Nephron (organoid): ENCODE results near the gene INHBE.

ENCODE experiments used
- H3K27ac Mint-ChIP-seq, 3 experiments: 2 replicates each; pipeline ENCODE4 v1.8.0; 2020; ENCODE audit warnings: mixed read lengths in 3 of 3, mild to moderate bottlenecking in 2 of 3, moderate library complexity in 1 of 3
- H3K27me3 Mint-ChIP-seq: 2 replicates; pipeline ENCODE4 v1.8.0; 2021; ENCODE audit warnings: low read depth, mild to moderate bottlenecking, moderate library complexity, mixed read lengths
- H3K36me3 Mint-ChIP-seq: 2 replicates; pipeline ENCODE4 v1.8.0; 2020; ENCODE audit warnings: low read depth, mixed read lengths
- H3K4me1 Mint-ChIP-seq: 2 replicates; pipeline ENCODE4 v1.8.0; 2020; ENCODE audit warnings: mixed read lengths
- H3K4me3 Mint-ChIP-seq, 3 experiments: 2 replicates each; pipeline ENCODE4 v1.8.0; 2020; ENCODE audit warnings: mild to moderate bottlenecking in 3 of 3, mixed read lengths in 3 of 3, moderate library complexity in 2 of 3
- H3K9me3 Mint-ChIP-seq: 2 replicates; pipeline ENCODE4 v1.8.0; 2020; ENCODE audit warnings: mixed read lengths
- TF ChIP-seq, protein P1 (sequence below), 3 experiments: fragments of 200-600 bp; sonication (generic); IDR thresholded peaks; one replicate each; pipeline ENCODE4 v1.5.0; 2021; ENCODE audit warnings: antibody characterized with exemption in 3 of 3; ENCODE audit not compliant: unreplicated experiment in 3 of 3

INHBE gene

DNA sequence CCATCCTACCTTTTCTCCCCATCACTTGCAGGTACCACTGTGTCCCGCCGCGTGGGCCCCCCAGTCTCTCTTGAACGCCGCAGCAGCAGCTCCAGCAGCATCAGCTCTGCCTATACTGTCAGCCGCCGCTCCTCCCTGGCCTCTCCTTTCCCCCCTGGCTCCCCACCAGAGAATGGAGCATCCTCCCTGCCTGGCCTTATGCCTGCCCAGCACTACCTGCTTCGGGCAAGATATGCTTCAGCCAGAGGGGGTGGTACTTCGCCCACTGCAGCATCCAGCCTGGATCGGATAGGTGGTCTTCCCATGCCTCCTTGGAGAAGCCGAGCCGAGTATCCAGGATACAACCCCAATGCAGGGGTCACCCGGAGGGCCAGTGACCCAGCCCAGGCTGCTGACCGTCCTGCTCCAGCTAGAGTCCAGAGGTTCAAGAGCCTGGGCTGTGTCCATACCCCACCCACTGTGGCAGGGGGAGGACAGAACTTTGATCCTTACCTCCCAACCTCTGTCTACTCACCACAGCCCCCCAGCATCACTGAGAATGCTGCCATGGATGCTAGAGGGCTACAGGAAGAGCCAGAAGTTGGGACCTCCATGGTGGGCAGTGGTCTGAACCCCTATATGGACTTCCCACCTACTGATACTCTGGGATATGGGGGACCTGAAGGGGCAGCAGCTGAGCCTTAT lies 15.3 kb downstream of the INHBE start:
- Mint-ChIP-seq H3K4me3 (no peak overlapping the region), H3K27me3 (peaks cover 67% of the 10 kb centered on the region)
- TF ChIP-seq, protein P1, sequence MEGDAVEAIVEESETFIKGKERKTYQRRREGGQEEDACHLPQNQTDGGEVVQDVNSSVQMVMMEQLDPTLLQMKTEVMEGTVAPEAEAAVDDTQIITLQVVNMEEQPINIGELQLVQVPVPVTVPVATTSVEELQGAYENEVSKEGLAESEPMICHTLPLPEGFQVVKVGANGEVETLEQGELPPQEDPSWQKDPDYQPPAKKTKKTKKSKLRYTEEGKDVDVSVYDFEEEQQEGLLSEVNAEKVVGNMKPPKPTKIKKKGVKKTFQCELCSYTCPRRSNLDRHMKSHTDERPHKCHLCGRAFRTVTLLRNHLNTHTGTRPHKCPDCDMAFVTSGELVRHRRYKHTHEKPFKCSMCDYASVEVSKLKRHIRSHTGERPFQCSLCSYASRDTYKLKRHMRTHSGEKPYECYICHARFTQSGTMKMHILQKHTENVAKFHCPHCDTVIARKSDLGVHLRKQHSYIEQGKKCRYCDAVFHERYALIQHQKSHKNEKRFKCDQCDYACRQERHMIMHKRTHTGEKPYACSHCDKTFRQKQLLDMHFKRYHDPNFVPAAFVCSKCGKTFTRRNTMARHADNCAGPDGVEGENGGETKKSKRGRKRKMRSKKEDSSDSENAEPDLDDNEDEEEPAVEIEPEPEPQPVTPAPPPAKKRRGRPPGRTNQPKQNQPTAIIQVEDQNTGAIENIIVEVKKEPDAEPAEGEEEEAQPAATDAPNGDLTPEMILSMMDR (IDR thresholded peaks at IDR 0.05; ENCODE audit: unreplicated experiment in 3 of 3) = no peak

GRCh38 chr12:57470970-57471656 lies 16.0 kb downstream of the INHBE start:
- TF ChIP-seq, protein P1 (IDR thresholded peaks at IDR 0.05; ENCODE audit: unreplicated experiment in 3 of 3) = no peak
- no peaks in the 10 kb centered on the region for H3K9me3 Mint-ChIP-seq
- H3K27me3 Mint-ChIP-seq = peaks cover 68% of the 10 kb centered on the region
- H3K4me3 Mint-ChIP-seq = no peak overlapping the region
- H3K27ac Mint-ChIP-seq = no peak overlapping the region
- H3K4me1 Mint-ChIP-seq = peaks cover 9% of the 10 kb centered on the region
- peaks cover 12% of the 10 kb centered on the region for H3K36me3 Mint-ChIP-seq

More for the DNA sequence above, 15.3 kb downstream of the INHBE start:
- no peak overlapping the region for H3K27ac Mint-ChIP-seq
- peaks cover 17% of the 10 kb centered on the region for H3K36me3 Mint-ChIP-seq
- H3K9me3 Mint-ChIP-seq = no peaks in the 10 kb centered on the region
- H3K4me1 Mint-ChIP-seq = peaks cover 9% of the 10 kb centered on the region

- Mint-ChIP-seq H3K4me3 (no peak overlapping the region), H3K4me1 (peaks cover 10% of the 10 kb centered on the region), H3K36me3 (peaks cover 12% of the 10 kb centered on the region), H3K9me3 (no peaks in the 10 kb centered on the region), H3K27ac (no peak overlapping the region), H3K27me3 (peaks cover 74% of the 10 kb centered on the region)
- TF ChIP-seq, protein P1 (IDR thresholded peaks at IDR 0.05; ENCODE audit: unreplicated experiment in 3 of 3) = no peak
These were observed 16.6 kb downstream of the INHBE start for GRCh38 chr12:57471661-57472060.

DNA sequence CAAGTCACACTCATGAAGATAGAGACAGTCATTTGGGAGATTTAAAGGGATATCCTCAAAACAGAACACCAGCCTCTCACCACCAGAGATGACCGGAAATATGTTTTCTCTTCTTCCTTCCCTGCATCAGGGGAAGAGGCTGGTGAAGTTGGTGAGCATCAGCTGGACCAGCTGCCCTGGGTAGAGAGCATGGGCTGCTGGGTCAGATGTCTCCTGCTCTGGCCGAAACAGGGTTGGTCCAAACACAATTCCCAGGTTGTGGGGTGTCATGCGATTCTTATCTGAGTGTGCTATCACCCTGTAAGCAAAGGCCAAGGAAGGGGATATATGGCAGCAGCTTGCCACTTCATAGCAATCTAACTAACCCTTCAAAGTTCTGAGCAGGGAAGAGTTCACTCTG lies 17.3 kb downstream of the INHBE start:
- Mint-ChIP-seq H3K27me3 (peaks cover 77% of the 10 kb centered on the region), H3K4me3 (no peak overlapping the region), H3K36me3 (peaks cover 7% of the 10 kb centered on the region), H3K27ac (no peak overlapping the region), H3K9me3 (no peaks in the 10 kb centered on the region), H3K4me1 (peaks cover 17% of the 10 kb centered on the region)
- TF ChIP-seq, protein P1 (IDR thresholded peaks at IDR 0.05; ENCODE audit: unreplicated experiment in 3 of 3) = no peak

GRCh38 chr12:57473392-57473791 lies 18.3 kb downstream of the INHBE start:
- Mint-ChIP-seq H3K9me3 (no peaks in the 10 kb centered on the region), H3K4me3 (no peak overlapping the region), H3K36me3 (peaks cover 4% of the 10 kb centered on the region), H3K27ac (no peak overlapping the region), H3K27me3 (peaks cover 79% of the 10 kb centered on the region), H3K4me1 (peaks cover 22% of the 10 kb centered on the region)
- TF ChIP-seq, protein P1 (IDR thresholded peaks at IDR 0.05; ENCODE audit: unreplicated experiment in 3 of 3) = no peak
